GM21576 (cell line): ENCODE measurements around the gene ASB2.

Source experiments
- ATAC-seq: cut with Tn5 transposase; IDR thresholded peaks from one replicate; pipeline ENCODE4 v1.9.1; 2021; ENCODE audit warnings: mild to moderate bottlenecking, moderate library complexity; ENCODE audit not compliant: unreplicated experiment

Gene ASB2

GRCh38 chr14:93930989-93931307 is 45.4 kb downstream of the ASB2 start:
- ATAC-seq = no peak

GRCh38 chr14:93930296-93930988 is 45.9 kb downstream of the ASB2 start:
- no peak for ATAC-seq

DNA sequence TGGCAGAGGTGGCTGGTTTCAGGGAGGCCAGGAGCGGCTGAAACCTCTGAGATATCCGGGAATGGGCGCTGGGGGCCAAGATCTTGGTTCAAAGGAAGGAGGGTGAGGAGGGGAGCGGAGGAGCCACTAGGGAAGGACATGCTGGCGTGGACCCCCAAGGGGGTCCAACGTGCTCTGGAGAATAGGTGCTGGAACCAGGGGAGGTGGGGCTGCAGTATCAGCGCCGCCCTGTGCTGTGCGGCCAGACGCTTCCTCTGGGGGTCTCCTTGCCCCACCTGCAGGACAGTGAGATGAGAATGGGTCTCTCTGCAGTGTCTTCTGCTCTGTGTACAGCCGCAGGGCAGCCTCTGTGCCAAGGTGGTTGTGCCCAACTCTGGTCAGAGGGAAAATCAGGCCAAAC is 46.7 kb downstream of the ASB2 start:
- no peak for ATAC-seq

- ATAC-seq = no peak
Measured at GRCh38 chr14:93929048-93929535, 47.3 kb downstream of the ASB2 start.

- ATAC-seq = no peak
Measured at GRCh38 chr14:93928184-93929047, 48.0 kb downstream of the ASB2 start.

DNA sequence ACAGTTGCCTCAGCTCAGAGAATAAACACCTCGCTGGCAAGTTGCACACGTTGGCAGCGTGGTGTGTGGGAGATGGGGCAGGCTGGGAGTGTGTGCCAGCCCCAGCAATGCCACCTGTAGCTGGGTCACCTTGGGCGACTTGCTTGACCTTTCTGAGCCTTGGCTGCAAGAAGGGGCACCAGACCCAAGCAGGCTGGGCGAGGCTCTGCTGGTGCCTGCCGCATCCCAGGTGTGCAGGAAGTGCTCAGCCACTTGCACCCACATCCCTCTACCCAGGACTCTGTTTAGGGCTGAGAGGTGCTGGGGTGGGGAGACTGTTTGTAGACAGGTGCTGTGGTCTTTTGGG is 48.6 kb downstream of the ASB2 start:
- ATAC-seq = no peak

GRCh38 chr14:93926873-93927799 is 49.2 kb downstream of the ASB2 start, which contains the start of gene FAM181A:
Gene FAM181A (plus strand): TSS chr14:93927344. CDS start chr14:93928286, 942 bp downstream.
- ATAC-seq = no peak

GRCh38 chr14:93926245-93926872 is 50.0 kb downstream of the ASB2 start:
- ATAC-seq = no peak

- ATAC-seq = no peak
Measured at GRCh38 chr14:93925374-93925895, 50.9 kb downstream of the ASB2 start.

- ATAC-seq = no peak
Measured at GRCh38 chr14:93924592-93925355, 51.6 kb downstream of the ASB2 start.

GRCh38 chr14:93923626-93924025 is 52.7 kb downstream of the ASB2 start:
- ATAC-seq = no peak

DNA sequence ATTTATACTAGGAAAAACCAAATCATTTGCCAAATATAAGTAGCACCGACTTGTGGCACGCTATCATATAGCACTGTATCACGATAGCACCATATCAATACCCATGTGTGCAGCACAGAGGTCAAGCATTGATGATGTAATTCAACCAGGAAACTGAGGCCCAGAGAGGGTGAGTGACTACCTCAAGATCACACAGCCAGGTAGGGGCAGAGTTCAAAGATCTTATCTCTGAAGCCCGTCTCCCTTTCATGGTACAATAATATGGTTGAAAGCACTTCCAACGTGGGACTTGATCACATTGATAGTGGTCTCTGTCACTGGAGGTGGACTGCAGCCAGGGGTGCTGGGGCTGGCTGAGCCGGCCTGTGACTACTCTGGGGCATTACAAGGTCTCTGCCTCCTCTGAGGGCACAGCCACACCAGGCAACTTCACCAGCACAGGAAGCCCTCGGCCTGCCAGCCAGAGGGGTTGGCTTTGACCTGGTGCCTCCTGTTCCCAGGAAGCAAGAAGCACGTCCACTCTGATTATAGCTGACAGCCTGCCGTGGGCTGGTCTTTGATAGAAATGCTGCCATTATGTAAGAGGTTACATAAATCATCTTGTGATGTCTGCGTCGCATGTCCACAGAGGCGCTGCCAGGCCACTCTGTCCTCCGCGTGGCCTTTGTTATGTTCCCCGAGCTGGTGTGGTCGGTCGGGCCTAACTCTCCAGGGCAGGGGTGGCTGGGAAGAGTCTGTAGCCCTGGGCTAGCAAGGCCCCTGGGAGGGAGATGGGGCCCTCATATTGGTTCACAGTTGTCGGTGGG is 55.2 kb downstream of the ASB2 start:
- no peak for ATAC-seq

DNA sequence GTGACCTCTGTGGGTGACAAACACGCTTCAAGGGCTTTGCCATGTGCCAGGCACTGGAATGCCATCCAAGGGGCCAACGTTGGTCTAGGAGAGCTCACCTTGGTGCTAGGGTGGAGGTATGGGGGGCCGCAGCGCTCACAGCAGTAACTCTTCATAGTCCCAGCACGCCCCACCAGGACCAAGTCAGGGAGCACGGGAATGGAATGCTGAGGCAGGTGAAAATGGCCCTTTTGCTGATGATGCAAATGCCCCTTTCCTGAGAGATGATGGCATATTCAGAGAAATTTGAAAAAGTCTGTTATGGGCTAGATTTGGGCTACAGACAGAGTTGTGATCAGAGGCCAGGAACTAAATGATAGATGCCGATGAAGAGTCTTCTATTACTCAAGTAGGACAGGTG is 59.2 kb downstream of the ASB2 start:
- ATAC-seq = no peak

DNA sequence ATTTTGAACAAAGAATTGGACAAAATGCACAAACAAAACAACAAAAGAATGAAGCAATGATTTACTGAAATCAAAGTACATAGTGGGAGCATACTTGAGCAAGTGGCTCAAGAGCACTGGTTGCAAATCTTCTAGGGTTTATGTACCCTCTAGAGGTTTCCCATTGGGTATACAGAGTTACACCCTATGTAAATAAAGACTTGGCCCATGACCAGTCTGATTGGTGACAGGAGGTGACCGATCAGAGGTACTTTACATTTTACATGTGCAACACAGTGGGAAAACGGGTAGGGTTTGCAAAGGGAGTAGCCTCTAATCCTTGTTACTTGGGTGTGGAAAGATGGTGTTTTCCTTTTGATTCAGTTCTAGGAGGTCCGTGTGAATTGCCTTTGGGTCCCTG is 59.9 kb downstream of the ASB2 start:
- no peak for ATAC-seq

DNA sequence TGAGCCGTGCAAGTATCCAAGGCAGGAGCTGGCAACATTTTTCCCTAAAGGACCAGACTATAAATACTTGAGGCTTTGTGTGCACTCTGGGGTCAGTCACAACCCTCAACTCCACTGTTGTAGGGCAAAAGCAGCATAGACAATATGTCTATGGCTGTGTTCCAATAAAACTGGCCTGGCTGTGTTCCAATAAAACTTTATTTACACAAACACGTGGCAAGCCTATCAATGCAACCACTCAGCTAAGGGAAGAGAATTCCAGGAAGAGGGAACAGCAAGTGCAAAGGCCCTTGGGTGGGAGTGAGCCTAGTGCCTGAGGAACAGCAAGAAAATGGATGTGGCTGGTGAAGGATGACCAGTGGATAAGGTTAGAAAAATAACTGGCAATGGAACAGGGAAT is 60.6 kb downstream of the ASB2 start:
- no peak for ATAC-seq

DNA sequence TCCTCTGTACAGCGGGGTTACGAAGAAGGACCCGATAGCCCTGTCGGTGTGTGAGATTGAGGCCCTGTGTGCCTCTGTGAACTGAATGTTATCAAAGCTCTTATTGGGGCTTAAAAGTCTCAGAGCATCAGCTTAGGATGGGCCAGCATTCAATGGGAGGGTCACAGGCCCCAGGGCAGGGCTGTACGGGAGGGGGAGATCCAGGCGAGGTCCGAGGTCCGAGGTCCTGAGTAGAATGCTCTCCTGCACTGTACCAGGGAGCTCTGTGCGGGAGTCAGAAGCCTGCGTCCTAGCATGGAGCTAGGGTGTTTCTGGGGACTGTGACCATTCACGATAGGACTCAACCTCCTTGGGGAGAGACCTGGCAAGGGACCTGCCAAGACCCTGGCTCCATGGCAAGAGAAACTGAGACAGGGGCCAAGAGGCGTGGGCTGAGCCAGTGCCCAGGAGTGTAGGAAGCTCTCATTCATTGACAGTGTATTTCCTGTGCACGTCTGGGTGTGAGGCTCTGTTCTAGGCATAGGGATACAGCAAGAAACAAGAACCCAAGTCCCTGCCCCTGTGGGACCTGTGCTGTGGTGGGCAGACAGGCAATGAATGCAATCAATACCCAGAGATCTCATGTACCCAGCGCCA is 61.2 kb downstream of the ASB2 start:
- no peak for ATAC-seq

GRCh38 chr14:93914278-93914677 is 62.1 kb downstream of the ASB2 start:
- no peak for ATAC-seq

GRCh38 chr14:93912782-93913181 is 63.6 kb downstream of the ASB2 start:
- no peak for ATAC-seq
